GM19463 (cell line): ENCODE results near the gene MAGI1.
"Not testable (repeated sequence)": the region's sequence is repeated elsewhere in the genome, so short reads cannot be mapped to it uniquely, and the experiment has no call there.

Source experiments
- ATAC-seq: cut with Tn5 transposase; IDR thresholded peaks from one replicate; pipeline ENCODE4 v1.9.1; 2021; ENCODE audit warnings: mild to moderate bottlenecking, moderate library complexity; ENCODE audit not compliant: unreplicated experiment

MAGI1 gene

DNA sequence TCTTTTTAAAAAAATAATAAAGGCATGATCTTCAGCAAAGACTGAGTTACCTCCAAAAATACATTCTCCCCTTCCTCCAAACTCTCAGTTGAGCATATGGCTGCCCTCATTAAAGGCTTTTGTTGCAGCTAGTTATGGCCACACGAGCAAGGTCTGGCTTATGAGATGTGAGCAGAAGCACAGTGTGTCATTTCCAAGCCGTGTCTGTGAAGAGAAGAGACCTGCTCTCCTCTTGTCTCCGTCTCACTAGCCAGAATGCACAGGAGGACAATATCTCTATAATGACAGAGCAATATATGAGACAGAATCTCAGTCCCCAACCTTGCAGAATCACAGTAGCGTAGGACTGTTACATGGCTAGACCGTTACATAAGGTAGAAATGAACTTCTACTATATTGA lies 152.3 kb downstream of the MAGI1 start:
- no peak for ATAC-seq

DNA sequence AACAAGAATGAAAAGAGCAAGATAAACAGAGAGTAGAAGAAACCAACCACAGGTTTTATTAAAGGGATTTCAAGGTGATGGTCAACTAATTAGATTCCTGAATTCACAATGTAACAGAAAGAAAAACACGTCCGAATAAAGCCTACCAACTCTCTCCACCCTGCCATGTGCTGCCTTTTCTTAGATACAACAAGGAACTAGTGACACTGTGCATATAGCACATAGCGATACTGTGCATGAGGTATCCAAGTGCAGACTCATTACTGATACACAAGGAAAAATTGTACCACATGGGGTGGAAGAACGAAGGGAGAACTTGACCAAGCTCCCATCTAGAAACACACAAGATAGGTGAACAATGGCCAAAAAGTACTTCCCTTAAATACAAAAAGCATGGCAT lies 154.6 kb downstream of the MAGI1 start:
- no peak for ATAC-seq

DNA sequence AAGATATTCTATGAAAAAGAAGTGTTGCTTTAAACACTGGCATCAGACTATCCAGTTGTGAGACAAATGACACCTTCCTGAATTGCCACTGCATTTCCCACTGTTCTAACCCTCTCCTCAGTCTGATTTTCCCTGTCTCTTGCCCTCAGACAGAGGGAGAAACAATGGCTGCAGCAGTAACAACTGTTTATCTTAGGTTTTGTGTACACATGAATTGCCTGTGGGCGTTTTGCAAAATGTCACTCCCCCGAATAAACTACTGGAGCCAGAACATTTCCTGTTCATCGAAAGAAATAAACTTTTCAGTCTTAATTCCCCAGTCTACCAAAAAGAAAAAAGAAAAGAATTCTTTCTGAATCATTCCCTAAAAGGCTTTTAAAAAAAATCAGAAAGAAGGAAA lies 155.1 kb downstream of the MAGI1 start:
- ATAC-seq = no peak

DNA sequence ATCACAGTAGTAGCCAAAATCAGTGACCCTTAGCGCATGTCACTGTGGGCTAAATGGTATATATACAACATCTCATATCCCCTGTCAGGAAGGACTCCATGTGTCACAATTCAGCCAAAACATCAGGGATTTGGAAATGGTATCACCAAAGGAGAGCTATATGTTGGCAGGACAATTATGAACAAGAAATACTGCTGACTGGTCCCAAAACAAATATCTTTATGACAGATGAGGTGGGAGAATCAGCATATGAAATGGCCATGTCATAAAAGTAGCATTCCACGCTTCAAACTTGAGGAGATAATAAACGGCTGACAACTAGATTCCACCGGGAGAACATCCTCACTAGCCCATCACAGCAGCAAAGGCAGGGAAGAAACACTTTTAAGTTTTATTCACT lies 158.4 kb downstream of the MAGI1 start:
- no peak for ATAC-seq

DNA sequence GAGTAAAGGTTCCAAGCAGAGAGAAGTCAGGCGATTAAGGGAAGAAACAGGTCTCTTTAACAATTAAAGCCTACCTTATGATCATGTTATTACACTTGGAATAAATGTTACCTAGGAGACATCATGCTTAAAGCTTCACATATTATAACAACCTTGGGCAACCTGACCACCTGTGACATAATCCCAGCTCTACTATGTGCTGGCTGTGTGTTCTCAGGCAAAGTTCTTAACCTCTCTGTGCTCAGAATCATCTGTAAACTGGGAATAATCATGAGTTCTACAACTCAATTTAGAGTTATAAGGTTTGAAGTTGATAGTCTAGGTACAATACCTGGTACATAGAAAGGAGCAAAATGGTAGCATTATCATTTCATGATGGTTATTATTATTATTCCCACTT lies 159.3 kb downstream of the MAGI1 start:
- no peak for ATAC-seq

DNA sequence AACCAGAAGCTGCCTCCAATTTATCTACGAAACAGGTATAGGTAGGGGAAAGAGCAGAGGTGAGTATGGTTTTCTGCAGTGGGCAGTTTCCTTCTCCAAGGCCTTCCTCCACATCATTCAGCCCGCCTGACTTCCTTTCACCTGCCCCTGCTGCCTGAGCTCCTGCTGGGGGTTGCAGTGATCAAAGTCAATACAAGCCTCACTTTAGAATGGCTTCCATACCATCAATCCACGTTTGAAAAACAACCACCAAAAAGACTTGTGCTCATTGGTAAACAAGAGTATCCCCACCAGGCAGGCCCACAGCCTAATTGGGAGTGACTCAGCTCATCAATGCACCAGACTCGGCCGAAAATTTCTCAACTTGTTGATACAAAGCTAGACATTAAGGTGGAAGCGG lies 159.9 kb downstream of the MAGI1 start:
- no peak for ATAC-seq

DNA sequence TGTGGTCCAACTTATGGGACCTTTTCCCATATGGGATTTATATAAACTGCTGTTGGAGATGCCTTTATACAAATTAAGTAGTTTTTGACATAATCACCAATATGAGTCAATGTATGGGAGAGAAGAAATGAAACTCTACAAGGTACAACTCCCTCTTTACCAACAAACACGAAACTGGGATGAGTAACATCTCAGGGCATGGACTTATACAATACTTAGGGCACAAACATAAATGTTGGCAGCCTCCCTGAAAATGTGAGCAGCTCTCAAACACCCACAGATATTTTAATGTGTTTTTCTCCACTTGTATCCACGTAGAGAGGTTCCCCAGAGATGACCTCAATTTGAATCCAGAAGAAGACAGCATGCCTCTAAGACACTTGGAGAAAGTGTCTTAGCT lies 161.6 kb downstream of the MAGI1 start:
- ATAC-seq = no peak

DNA sequence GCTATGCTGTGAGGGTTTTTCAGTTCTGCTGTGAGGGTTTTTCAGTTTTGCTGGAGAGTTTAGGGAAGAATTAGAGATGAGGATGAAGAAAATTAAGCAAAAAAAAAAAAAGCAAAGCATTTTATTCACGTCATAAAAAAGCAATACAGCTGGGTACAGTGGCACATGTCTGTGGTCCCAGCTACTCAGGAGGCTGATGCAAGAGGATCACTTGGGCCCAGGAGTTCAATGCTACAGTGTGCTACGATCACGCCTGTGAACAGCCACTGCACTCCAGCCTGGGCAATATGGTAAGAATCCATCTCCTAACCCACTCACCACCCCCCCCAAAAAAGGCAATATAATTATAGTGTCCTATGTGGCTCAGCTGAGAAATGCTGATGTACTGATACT lies 162.7 kb downstream of the MAGI1 start:
- ATAC-seq = no peak

DNA sequence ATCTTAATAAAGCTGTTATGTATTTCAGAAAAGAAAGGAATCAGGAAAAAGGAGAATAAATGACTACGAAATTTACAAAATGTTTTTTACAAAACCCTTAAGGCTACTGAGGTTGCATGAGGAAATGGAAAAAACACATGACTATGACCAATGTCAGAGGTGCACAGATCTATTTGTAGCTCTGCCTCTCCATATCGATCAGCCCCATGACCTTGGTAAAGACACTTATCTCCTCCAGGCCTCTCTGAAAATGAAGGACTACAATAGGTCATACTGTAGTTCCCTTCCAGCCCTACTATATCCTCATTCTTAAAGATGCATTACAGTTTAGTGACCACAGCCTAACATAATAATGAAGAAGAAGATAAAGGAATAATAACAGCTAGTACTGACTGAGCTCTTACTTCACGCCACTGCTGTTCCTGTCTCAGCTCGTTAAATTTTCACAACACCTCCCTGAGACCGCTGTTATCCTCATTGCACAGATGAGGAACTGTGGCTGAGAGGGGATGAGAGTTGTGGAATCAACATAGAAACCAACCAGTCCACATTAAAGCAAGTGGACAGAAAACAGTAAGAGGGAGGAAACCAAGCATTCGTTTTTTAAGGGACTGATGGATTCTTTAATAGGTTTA lies 163.2 kb downstream of the MAGI1 start:
- no peak for ATAC-seq

DNA sequence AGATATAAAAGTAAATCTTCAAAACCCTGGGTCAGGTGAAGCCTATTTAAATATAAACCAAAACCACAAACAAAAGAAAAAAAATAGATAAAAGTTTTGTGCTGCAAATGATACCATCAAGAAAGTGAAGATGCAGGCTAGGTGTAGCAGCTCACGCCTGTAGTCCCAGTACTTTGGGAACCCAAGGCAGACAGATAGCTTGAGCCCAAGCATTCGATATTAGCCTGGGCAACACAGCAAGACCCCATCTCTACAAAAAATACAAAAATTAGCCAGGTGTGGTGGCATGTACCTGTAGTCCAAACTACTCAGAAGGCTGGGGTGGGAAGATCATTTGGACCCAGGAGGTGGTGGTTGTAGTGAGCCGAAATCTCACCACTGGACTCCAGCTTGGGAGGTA lies 164.8 kb downstream of the MAGI1 start:
- ATAC-seq = no peak

DNA sequence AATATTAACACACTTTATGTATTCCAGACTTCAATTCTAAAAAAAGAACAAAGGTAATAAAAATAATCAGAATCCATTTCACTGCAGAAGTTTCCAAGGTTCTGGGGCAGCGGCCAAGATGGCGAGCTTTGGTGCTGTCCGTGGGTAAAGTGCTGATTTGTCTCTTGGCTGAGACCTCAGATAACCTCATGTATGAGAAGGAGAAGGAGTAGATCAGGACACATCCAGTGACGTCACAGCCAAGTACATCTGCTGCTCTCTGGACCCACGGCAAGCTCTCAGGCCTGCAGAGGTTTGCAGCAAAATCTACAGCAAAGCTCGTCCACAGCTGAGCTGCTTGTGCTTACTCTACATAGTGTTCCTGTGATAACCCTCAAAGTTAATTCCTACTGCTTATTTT lies 165.7 kb downstream of the MAGI1 start:
- no peak for ATAC-seq

DNA sequence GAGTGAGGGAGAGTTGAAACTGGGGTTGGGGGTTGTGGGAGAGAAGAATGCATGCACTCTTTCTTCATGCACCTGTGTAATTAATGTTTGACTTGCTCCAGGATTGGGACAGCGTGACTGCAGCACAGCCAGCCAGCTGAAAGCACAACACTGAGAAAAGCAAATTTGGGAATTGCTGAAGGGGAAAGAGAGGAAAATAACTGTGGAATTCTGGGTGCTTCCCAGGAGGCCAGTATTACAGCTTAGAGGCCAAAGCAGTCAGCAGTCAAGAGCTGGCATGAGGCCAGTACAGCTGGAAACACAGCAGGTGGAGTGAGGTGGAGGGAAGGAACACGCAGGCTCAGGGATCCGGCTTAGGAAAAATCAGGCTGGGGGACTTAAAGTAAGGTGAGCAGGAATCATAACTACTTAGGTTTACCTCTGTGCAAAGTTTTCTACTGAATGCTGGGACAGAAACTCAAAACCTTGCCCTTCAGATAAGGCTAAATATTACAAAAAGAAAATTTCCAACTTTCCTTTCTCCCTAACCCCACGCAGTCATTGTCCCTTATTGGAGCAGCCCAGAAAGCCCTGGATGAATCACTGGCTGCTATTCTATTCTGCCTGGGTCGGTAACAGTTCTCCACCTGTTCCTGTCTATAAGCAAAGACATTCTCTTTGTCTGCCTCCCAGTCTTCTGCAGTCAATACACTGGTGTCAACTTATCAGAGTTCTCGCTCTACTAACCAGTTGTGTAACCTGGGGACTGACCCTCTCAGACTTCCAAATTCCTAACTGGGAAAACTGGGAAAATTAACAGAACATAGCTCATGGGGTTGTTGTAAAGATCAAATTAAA lies 167.2 kb downstream of the MAGI1 start:
- ATAC-seq = no peak

DNA sequence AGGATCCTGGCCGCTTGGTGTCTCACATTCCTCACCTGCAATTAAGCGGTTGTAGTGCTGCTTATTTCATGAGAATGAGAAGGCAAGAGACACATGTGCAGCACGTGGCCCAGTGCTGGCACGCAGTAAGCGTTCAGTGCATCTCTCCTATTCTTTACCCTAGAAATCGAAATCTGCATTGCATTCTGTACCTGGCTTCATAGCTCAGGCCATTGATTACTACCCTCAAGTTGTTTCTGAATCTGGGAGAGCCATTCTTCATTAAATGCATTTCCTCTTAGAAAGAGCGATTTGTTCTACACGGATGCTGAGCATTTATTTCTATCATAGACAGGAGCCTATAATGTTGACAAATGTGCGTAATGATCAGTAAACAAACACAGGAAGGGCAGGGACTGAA lies 168.9 kb downstream of the MAGI1 start:
- ATAC-seq = no peak

DNA sequence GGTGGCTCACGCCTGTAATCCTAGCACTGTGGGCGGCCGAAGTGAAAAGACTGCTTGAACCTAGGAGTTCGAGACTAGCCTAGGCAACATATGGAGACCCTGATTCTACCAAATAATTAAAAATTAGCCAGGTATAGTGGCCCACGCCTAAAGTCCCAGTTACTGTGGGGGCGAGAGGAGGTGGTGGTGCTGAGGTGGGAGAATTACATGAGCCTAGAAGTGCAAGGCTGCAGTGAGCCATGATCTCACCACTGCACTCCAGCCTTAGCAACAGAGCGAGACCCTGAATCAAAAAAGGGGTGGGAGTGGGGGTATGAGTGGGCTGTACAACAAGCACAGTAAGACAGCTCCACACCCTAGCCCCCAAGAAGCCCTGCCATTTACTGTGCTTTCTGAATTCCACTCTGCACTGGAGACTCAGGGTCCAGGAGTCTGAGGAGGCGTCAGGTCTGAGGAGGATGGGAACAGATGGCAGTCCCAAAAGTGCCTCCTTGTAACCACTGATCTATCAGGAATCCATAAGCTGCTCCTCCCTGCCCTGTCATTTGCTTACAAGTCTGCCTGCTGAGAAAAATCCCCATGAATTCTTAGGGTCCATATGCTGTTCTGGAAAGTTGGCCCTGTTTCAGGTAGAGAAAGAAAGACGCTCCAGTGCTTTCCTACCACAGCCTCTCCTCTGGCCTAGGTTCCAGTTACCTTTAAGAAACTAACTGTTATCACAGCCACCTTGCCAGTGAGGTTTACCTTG lies 171.1 kb downstream of the MAGI1 start:
- ATAC-seq = no peak

DNA sequence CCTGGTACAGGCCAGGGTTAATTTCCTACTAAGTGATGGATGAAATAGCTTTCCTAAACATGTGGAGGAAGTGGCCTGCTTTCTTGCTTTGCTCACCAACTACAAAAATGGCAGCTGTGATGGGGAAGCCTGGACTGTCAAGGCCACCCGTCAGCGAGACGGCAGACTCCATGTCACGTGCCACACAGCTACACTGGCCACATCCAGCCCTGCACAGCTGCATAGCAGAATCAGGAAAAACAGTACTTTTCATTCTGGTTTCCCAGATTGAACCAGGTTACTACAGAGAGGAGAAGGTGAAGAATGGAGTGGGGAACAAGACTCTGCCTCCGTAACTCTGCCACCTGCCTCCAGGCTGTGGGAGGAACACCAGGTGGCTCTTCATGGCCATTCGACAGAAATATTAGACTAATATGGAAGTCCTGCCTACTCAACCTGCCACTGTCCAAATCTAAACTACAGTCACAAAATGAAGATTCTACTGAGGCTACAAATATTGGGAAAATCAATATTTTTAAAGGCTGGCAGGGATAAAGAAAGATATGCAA lies 174.3 kb downstream of the MAGI1 start:
- ATAC-seq = no peak

DNA sequence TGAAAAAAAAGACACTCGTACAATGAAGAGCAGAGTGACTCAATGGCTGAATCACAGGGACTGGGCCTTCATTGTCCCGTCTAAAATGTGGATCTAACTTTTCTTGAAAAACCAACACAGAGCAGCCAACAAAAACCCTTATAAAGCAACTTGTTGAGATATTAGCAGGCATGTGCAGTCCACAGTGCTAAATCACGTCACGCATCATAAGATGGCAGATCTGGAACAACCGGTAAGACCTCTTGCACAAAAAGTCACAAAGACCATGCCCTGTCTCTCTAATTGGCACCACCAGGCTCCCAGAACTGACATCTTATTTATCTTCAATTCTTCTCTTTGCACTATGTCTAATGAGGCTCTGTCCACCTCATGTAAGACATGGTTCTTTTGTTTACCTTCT lies 177.0 kb downstream of the MAGI1 start:
- ATAC-seq = no peak

DNA sequence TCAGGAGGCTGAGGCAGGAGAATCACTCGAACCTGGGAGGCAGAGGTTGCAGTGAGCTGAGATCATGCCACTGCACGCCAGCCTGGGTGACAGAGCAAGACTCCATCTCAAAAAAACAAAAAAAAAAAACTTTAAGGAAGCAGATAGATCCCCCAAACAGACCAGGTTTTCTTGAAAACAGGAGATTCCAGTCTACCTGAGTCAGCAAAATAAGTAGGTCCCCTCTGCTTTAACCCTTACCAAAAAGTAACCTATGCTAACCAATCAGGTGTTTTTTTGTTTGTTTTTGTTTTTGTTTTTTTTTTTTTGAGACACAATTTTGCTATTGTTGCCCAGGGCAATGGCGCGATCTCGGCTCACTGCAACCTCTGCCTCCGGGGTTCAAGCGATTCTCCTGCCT lies 179.1 kb downstream of the MAGI1 start:
- not testable (repeated sequence) for ATAC-seq

DNA sequence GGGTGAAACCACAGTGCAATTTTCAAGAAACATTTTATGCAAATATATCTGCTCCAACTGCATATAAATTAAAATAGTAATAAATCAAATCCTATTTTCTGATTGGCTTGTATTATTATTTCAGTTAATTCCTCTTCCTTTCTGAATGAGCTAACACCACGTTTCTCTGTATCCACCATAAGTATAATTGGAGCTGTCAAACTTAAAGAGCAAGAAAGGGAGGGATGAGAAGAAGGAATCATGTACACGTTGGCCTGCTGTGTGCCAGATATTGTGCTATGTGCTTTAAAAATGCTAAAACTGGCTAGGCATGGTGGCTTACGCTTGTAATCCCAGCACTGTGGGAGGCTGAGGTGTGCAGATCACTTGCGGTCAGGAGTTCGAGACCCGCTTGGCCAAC lies 180.0 kb downstream of the MAGI1 start:
- no peak for ATAC-seq

DNA sequence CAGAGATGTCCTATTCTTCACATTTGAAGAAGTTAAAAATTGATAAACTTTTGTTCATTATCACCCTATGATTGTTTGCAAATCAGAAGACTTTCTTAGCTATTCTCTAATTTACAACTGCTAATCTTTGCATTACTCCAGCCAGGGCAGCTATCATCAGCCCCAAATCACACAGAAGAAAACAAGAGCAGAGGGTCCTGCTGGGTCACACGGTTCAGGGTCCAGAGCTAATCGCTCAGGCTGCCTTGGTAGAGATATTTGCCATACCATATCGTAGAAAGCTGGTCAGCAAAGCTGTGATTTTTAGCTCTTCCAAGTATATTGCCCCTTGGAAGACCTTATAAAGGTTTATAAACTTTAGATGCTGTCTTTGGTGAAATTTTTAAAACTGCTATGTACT lies 181.4 kb downstream of the MAGI1 start:
- ATAC-seq = no peak

DNA sequence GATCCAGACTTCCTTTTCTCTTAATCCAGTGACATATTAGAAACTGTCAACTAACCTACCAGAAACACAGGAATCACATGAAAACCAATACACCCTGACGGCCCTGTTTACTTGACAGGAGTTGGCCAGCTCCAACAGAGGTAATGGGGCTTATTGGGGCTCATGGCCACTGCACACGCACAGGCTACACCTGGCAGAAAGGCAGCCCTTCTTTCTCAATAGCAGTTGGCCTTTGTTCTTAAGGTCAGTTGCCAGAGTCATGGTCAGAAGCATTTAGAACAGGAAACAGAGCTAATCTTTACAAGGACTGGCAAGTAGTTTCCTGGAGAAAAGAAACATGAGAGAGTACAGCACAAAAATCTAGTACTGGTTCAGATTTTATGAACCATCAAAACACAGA lies 181.8 kb downstream of the MAGI1 start:
- ATAC-seq = no peak

DNA sequence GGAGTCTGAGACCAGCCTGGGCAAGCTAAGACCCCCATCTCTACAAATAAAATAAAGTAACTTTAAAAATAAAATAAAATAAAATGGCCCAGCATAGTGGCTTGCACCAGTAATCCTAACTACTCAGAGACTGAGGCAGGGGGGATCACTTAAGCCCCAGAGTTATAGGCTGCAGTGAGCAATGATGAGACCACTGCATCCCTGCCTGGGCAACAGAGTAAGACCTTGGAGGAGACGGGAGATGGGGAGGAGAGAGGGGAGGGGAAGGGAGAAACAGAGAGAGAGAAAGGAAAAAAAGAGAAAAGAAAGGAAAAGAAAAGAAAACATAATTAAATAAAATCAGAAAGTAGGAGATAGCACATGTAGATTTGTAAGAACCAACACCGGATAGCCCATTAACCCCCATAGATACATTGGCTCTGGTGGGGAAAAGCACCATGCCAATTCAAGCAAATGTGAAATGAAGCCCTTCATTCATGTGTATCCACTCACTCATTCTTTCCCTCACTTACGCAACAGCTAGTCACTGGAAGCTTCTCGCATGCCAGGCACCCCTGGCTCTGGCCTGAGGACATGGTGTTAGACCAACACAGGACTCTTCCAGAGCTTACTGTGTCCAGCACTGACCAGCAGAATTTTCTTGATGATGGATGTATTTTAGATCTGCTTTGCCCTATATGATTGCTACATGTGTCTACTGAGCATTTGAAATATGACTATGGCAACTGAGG lies 183.2 kb downstream of the MAGI1 start:
- ATAC-seq = no peak
